Colon (tissue), 2 donors: Measurements from ENCODE around the gene FAM168A.
"Not testable (repeated sequence)": the region's sequence is repeated elsewhere in the genome, so short reads cannot be mapped to it uniquely, and the experiment has no call there.

Experiments used
- FAIRE-seq: peaks from 2 replicates; lab custom pipeline; 2012; peaks lifted over from hg19 to GRCh38; lab: Jason Lieb, UNC
- donor health status: control.
- donor health status: control.

The FAM168A gene

DNA sequence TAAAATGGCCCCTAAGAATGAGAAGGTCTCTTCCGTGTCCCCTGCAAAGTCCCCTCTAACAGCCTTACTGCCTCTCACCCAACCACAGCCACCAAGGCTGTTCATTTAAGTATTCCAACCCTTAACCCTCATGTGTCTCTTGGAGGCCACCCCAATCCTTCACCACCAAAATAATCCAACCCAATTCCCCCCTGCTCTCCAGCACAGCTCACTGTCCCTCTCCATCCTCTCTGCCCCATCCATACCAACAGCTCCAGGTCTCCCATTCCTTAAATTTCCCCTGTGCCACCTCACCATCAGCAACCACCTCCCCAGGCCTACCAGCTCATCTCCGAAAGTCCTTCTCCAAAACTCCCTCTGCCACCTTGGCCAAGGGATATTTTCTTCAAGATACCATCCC lies 1.4 kb downstream of the FAM168A start:
- no peak for FAIRE-seq

- no peak for FAIRE-seq
Observed at GRCh38 chr11:73592640-73593039, 5.3 kb downstream of the FAM168A start.

GRCh38 chr11:73591743-73592142 lies 6.2 kb downstream of the FAM168A start:
- no peak for FAIRE-seq

DNA sequence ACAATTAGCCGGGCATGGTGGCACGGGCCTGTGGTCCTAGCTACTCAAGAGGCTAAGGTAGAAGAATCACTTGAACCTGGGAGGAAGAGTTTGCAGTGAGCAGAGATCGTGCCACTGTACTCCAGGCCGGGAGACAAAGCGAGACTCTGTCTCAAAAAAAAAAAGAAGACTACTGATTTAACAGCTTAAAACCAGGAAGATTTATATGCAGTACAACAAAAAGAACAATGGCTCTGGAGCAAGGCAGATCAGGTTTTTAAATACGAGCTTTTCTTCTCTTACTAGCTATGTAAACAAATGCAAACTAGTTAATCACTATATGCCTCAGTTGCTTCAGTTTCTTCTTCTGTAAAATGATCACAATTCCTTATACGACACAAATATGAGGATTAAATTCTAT lies 6.9 kb downstream of the FAM168A start:
- FAIRE-seq: no peak

- FAIRE-seq: no peak
Observed at GRCh38 chr11:73586791-73587190, 11.1 kb downstream of the FAM168A start.

GRCh38 chr11:73585834-73586575 lies 11.9 kb downstream of the FAM168A start:
- no peak for FAIRE-seq

- no peak for FAIRE-seq
Observed at GRCh38 chr11:73584831-73585230, 13.1 kb downstream of the FAM168A start.

- FAIRE-seq: no peak
Observed at GRCh38 chr11:73582653-73583052, 15.3 kb downstream of the FAM168A start.

- FAIRE-seq: not testable (repeated sequence)
Observed at GRCh38 chr11:73580749-73581148, 17.2 kb downstream of the FAM168A start.

DNA sequence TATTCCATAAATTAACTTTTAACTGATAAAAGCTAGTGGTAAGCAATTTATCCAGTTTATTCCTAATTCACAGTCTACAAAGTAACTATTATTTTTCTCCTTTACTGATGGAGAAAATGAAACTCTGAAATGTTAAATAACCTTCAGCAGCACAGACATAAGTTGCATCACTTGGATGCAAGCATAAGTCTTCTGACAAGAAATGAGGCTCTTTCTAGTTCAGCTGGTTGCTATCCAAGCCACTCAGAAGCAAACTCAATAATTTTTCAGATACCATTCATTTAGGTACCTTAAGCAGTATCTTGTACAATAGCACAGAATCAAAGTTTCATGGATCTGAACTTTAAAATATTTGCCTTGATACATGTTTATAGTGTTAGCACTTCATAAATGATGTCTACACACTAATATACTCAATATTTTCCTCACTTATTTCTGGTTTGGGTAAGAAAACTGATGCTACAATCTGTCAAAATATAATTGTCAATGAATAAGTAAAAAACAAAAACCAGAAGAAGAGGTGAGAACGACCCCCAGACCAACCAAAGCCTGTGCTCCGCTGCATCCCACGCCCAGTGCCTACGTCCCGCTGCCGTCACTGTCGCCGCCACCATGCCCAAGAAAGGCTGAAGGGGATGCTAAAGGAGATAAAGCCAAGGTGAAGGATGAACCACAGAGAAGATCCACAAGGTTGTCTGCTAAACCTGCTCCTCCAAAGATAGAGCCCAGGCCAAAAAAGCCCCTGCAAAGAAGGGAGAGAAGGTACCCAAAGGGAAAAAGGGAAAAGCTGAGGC lies 18.1 kb downstream of the FAM168A start:
- FAIRE-seq: no peak

DNA sequence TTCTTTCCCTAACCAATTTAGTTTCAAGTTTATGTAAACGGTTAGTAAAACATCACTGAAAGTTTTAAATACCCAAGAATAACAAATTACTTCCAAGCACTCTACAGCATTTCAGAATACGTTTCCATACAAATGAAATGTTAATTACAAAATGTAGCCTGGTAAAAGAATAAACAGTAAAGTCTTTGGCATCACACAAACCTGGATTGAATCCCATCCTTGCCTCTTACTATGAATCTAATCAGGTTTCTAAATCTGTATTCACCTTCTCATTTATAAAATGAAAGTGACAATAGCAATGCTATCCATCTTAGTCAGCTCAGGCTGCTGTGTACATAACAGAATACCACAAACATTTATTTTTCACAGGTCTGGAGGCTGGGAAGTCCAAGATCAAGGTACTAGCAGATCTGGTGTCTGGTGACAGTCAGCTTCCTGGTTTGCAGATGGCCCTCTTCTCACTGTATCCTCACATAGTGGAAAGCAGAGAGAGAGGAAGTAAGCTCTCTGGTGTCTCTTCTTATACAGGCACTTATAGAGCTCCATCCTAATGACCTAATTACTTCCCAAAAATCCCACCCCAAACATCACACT lies 19.2 kb downstream of the FAM168A start:
- FAIRE-seq: no peak

DNA sequence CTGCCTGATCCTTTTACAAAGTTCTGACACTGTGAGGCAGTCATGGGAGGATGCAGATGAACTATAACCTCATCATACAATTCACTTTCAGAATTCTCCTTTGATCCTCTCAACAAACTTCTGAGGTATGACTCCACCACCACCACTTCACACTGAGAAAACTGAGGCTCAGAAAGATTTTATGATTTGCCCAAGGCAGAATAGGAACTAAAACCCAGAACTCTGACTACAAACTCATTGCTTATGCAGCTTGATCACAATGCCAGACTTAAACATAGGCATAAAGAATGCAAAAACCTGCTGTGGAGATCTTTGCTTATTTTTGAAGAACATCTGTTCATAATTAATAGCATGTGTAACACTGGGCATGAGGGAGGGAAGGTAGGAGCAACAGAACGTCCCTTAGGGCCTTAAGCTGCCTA lies 20.4 kb downstream of the FAM168A start:
- no peak for FAIRE-seq

- no peak for FAIRE-seq
Observed at GRCh38 chr11:73576185-73576614, 21.7 kb downstream of the FAM168A start.

GRCh38 chr11:73571982-73572381 lies 25.9 kb downstream of the FAM168A start:
- not testable (repeated sequence) for FAIRE-seq

DNA sequence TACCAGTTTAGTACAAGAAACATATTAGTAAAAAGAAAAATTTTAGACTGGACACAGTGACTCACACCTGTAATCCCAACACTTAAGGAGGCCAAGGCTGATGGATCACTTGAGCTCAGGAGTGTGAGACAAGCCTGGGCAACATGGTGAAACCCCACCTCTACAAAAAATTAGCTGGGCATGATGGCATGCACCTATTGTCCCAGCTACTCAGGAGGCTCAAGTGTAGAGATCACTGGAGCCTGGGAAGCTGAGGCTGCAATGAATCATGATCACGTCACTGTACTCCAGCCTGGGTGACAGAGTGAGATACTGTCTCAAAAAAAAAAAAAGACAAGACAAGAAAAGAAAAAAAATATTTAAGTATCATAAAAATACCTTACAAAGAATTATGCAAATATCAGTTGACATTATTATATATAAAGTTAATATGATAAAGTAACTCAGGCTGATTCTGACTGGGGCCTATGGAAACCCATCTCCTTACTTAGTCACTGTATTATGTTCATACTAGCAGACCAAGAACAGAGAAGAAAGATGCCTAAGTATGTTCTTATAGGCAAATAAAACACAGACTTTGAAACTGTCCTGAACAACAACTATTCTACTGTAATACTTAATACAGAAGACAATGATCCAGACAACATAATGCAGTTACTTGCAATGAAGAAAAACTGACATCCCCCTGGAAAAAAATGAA lies 27.3 kb downstream of the FAM168A start:
- FAIRE-seq: no peak

GRCh38 chr11:73566977-73567755 lies 30.7 kb downstream of the FAM168A start:
- no peak for FAIRE-seq

DNA sequence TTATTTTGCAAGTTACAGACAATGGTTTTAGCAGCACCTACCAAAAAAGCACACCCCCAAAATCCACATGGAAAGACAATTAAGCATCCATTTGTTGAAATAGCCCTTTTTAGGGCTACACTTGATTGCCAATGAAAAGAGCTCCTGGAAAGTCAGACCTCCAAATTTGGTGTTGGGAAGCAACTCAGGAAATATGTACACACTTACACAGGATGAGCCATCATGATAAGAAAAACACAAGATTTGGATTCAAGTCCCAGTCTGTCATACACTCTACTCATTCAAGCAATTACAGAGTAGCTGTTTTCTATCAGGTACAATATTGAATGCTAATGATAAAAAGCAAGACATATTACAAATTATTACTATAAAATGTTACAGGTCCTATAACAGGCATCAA lies 31.5 kb downstream of the FAM168A start:
- no peak for FAIRE-seq

DNA sequence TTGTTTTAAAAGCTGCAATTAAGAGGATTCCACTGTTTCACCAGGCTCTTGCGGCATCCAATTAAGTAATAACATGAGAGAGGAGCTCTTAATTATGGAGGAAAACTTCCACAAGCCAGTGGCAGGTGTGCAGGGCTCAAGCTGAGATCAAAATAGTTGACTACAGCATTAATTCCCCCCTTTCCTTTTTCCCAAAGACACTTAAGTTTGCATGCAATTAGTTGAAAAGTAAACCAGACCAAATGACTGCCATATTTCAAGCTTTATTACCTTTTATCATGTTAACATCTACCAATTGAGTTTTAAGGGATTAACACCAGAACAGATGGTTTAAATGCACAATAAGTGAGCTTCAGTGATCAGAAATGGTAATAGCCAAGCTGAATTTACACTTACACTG lies 32.1 kb downstream of the FAM168A start:
- no peak for FAIRE-seq

GRCh38 chr11:73564903-73565302 lies 33.0 kb downstream of the FAM168A start:
- FAIRE-seq: no peak

DNA sequence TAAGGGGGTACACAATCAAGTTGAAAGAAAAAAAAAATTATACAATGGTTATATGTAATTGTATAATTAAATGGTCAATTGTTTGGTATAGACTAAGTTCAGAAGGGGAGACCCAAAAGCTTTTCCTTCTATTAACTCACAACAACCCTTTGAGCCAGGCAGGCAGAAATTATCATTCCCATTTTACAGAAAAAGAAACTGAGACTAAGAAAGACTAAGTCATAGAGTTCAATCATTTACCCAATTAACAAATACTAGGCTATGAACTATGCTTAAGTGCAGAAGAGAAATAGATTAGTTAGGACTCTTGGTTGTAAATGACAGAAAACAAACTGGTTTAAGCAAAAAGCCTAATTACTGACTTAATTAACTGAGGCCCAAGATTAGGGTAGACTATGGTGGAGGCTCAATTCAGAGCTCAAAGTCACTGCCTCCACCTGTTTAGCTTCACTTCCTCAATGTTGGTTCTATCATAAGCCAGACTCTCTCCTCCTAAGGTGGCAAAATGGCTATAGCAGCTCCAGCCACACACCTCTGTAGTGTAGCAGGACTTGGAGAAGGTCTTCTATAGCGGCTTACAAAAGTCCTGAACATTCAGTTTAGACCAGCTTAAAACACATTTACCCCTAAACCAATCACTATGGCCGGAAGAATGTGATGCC lies 34.2 kb downstream of the FAM168A start:
- no peak for FAIRE-seq

- no peak for FAIRE-seq
Observed at GRCh38 chr11:73559743-73560142, 38.2 kb downstream of the FAM168A start.
